GM10266 (cell line): Measurements from ENCODE around the gene CRTAP.
"Not testable (repeated sequence)": the region's sequence is repeated elsewhere in the genome, so short reads cannot be mapped to it uniquely, and the experiment has no call there.

Experiments used
- DNase-seq: peaks from one replicate; pipeline ENCODE4 v3.0.0; 2012; ENCODE audit errors: extremely low spot score
- CTCF ChIP-seq: IDR thresholded peaks from 2 replicates; pipeline ENCODE4 v1.5.1; 2012; ENCODE audit warnings: mild to moderate bottlenecking, low read depth; ENCODE audit not compliant: control insufficient read depth, insufficient read depth; ENCODE audit errors: missing control alignments

CRTAP gene

GRCh38 chr3:33099701-33100100 lies 14.1 kb upstream of the CRTAP start:
- no peak for DNase-seq
- TF ChIP-seq CTCF = no peak

- no peak for DNase-seq
- no peak for TF ChIP-seq CTCF
These were observed 13.6 kb upstream of the CRTAP start for GRCh38 chr3:33100229-33100628.

- no peak for DNase-seq
- TF ChIP-seq CTCF = no peak
These were observed 10.8 kb upstream of the CRTAP start for GRCh38 chr3:33103034-33103433.

- TF ChIP-seq CTCF = no peak
- no peak for DNase-seq
These were observed 10.3 kb upstream of the CRTAP start for GRCh38 chr3:33103480-33103879.

- TF ChIP-seq CTCF = no peak
- DNase-seq = no peak
These were observed 9.0 kb upstream of the CRTAP start for GRCh38 chr3:33104803-33105202.

GRCh38 chr3:33105341-33105948 lies 8.4 kb upstream of the CRTAP start:
- DNase-seq = no peak

GRCh38 chr3:33106854-33107253 lies 7.0 kb upstream of the CRTAP start:
- DNase-seq = not testable (repeated sequence)

More at GRCh38 chr3:33105341-33105948, 8.4 kb upstream of the CRTAP start:
- no peak for TF ChIP-seq CTCF

GRCh38 chr3:33111581-33111980 lies 2.2 kb upstream of the CRTAP start:
- TF ChIP-seq CTCF = no peak
- peak; percentile 51 for DNase-seq
